Sigmoid colon (tissue), 3 donors: ENCODE data around the gene RGPD6.
"Not testable (repeated sequence)": the region's sequence is repeated elsewhere in the genome, so short reads cannot be mapped to it uniquely, and the experiment has no call there.

ENCODE experiments used
- CTCF ChIP-seq, 4 experiments: fragments of 450-650 bp in 3 of 4; fragments of 200-600 bp in 1 of 4; IDR thresholded peaks; one replicate each; pipeline ENCODE4 v1.5.1; 2016 to 2019; ENCODE audit warnings: antibody characterized with exemption in 4 of 4, mild to moderate bottlenecking in 3 of 4, moderate library complexity in 2 of 4
- POLR2A ChIP-seq, 2 donors: fragments of 450-650 bp; IDR thresholded peaks; one replicate each; pipeline ENCODE4 v1.6.1; 2016; ENCODE audit warnings: antibody characterized with exemption in 2 of 2, mild to moderate bottlenecking in 2 of 2, moderate library complexity in 2 of 2

- not testable (repeated sequence) for TF ChIP-seq CTCF, POLR2A (IDR thresholded peaks at IDR 0.05)
Measured at GRCh38 chr2:110613927-110614326, 36.9 kb upstream of the RGPD6 start.
